Pulmonary artery endothelial cell (primary cell): ENCODE data around the gene PREX1. TPM values are rescaled to one million over a fixed set of nuclear protein-coding genes. Genes with fewer than 3 reads are reported as not detected.

Experiments used
- DNase-seq: peaks from one replicate; pipeline ENCODE4 v3.0.0-alpha.2; 2011; ENCODE audit warnings: low read depth, low spot score
- total RNA-seq: library from RNA; depleted of rRNA; stranded (reverse); fragments of >200 nt; gene quantifications from 2 replicates; pipeline ENCODE4 v1.2.3, GENCODE V29; 2014

PREX1 gene
- total RNA-seq, 1 donor from 2014 or later, result 115 TPM

DNA sequence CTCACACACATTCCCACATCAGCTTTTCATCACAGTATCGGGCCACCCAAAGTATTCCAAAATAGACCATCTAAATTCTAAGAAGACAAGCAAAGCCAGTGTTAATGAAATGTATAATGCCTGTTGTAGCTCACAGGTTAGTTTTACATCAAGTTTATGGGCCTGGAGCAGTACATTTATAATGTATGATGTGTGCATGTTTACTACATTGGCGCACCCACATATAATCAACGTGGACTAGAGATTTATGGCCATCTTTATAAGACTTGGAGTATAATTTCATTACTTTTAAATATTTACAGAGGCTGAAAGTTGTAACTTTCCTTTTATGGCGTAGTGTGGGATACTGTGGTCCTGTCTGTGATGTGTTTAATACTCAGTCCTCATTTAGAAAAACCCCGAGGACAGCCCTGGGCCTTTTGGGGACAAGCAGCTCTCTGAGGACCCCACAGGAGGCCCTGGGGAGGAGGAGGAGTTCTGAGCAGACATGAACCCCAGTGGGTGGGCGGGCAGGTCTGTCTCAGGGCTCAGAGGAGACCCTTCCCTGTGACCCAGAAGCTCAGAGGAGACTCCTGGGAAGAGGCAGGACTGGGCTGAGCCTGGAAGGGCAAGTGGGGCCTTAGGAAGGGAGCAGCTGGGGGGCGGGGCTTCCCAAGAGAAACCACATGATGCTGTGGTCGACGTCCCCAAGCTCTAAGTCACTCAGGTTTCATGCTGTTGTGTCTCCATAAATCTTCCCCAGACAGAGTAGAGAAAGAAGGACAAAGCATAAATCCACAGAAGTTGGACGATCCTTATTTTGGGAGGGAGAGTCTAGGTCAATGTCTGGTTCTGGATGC, 232.1 kb downstream of the PREX1 start:
- no peak for DNase-seq

- no peak for DNase-seq
These were observed 233.3 kb downstream of the PREX1 start for GRCh38 chr20:48594533-48594932.

DNA sequence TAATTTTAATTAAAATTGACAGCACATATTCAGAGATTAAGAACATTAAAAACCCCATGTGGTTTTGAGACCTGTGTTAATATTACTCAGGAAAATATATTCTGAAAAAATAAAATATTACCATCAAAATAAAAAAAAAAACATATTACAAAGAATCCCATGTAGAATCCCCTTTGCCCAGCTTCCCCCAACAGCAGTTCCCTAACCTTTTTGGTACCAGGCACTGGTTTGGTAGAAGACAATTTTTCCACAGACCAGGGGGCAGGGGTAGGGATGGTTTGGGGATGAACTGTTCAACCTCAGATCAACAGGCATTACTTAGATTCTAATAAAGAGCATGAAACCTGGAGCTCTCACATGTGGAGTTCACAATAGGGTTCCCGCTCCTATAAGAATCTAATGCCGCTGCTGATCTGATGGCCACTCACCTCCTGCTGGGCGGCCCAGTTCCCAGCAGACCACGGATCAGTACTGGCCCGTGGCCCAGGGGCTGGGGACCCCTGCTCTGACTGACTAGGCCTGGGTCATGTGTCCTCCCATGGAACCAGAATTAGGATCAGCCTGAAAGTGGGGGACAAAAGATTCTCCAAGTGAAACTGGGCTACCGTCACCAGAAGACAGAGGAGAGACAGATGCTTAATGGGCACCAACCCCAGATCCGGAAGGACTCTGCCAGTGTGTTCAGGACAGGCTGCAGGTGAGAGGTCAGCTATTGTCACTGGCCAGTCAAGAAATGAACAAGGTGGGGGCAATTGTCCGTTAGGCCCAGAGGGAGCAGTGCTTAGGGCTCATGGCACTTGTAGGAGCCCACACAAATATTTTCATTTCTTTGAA, 235.5 kb downstream of the PREX1 start:
- DNase-seq, result no peak

GRCh38 chr20:48586730-48587129, 241.1 kb downstream of the PREX1 start:
- no peak for DNase-seq

- no peak for DNase-seq
These were observed 242.5 kb downstream of the PREX1 start for GRCh38 chr20:48585061-48585870.

DNA sequence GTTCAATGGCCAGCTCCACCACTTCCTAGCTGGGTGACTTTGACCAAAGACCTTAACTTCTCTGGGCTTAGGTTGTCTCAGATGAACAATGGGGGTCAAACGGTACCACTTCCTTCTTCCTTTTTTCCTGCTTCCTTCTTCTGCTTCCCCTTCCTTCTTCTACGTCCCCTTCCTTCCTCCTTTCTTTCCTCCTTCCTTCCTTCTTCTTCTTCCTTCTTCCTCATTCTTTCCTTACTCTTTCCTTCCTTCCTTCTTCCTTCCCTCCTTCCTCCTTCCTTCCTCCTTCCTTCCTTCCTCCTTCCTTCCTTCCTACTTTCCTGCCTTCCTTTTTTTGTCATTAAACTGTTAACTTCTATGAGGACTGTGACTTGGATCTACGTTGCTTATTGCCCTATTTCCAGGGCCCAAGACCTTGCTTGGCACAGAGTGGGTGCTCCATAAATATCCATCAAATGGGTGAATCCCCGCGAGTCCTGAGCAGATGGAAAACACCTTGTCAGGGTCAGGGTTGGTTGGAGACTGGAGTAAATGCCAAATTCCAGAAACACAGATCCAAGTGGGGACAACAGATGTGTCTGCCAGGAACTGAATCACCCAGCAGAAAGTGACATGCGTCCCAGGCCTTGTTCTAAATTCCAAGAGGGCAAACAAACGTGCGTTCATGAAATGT, 243.3 kb downstream of the PREX1 start:
- DNase-seq, result no peak

- DNase-seq, result no peak
These were observed 244.0 kb downstream of the PREX1 start for GRCh38 chr20:48583801-48584200.

DNA sequence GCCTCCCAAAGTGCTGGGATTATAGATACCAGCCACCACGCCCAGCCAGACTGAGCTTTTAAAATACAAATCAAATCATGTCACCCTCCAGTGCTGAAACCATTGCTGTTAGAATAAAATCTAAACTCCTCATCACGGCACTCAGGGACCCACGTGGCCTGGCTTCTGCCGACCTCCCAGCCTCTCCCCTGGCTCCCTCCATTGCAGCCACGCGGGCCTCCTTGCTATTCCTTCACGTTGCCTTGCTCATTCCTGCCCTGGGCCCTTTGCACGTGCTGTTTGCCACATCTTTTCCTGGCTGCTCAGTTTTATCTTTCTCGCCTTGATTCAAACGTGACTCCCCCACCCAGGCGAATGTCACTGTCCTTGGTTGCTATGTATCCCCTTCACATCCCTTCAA, 244.6 kb downstream of the PREX1 start:
- DNase-seq, result no peak

GRCh38 chr20:48582673-48582985, 245.2 kb downstream of the PREX1 start:
- DNase-seq, result no peak

- no peak for DNase-seq
These were observed 246.6 kb downstream of the PREX1 start for GRCh38 chr20:48581167-48581566.

- DNase-seq, result no peak
These were observed 249.3 kb downstream of the PREX1 start for GRCh38 chr20:48578397-48579098.

DNA sequence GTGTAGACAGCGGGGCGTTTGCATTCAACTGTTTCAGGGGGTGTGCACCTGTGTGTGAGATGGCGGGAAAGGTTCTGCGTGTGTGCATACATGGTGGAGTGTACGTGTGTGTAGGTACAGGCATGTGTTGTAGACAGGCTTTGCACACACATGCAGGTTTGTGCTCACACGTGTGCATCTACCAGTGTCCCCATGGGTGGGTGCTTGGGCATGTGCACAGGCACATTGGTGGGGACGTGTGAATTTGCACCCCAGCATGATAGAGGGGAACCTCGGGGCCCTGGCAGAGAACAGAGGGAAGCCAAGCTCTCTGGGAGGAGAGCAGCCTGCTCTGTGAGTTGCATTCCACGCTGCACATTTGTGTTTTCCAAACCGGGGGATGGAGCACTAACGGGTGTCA, 250.2 kb downstream of the PREX1 start:
- no peak for DNase-seq

GRCh38 chr20:48574383-48574782, 253.4 kb downstream of the PREX1 start:
- no peak for DNase-seq

Other genes with a start within 250 kb of the PREX1 start
- 68.3 and 70.8 TPM in 2 replicates for gene ARFGEF2, start 93.7 kb upstream of the PREX1 start, total RNA-seq
- gene CSE1L, start 218.3 kb upstream of the PREX1 start, total RNA-seq, result 114 and 168 TPM in 2 replicates